HepG2 (cell line): ENCODE results near the gene MX2. TPM values are rescaled to one million over a fixed set of nuclear protein-coding genes. Genes with fewer than 3 reads are reported as not detected.
A peak's percentile ranks its signal among the peaks of the same experiment; 100 is the strongest.

Experiments
- ATAC-seq: fragments of 200-7000 bp; cut with Tn5 transposase; 3 replicates; pipeline ENCODE4 v1.9.1; 2020; ENCODE audit warnings: mild to moderate bottlenecking, moderate library complexity
- BruUV-seq: library from RNA; stranded (reverse); fragments of 400-500 nt; replicated peaks from 2 replicates; lab custom pipeline; 2021; lab: Mats Ljungman, UMichigan
- CTCF ChIA-PET: fragments of 300-600 bp; formaldehyde crosslinking; extraction: SDS; loops from one replicate; lab custom pipeline; 2021; ENCODE audit warnings: low total read pairs, inconsistent platforms, low intra/inter-chr PET ratio; lab: Yijun Ruan, JAX
- POLR2A ChIA-PET: fragments of 350-600 bp; sonication (Branson Sonifier 250); formaldehyde crosslinking; loops from one replicate; lab custom pipeline; 2020; ENCODE audit warnings: antibody characterized with exemption, inconsistent platforms; lab: Yijun Ruan, JAX
- DNase-seq: peaks from one replicate; pipeline ENCODE4 v3.0.0-alpha.2; 2015; ENCODE audit warnings: low spot score
- FAIRE-seq: peaks from 3 replicates; lab custom pipeline; 2011; peaks lifted over from hg19 to GRCh38; lab: Jason Lieb, UNC
- H2AFZ ChIP-seq: one replicate; pipeline ENCODE4 v1.6.1; 2011; ENCODE audit warnings: low read length, inconsistent platforms
- H3K27ac ChIP-seq: fragments of 300-600 bp; 3 replicates; pipeline ENCODE4 v1.8.0; 2011; ENCODE audit warnings: mixed run types, mild to moderate bottlenecking, mixed read lengths, low read length, inconsistent platforms; ENCODE audit not compliant: insufficient read depth; ENCODE audit errors: extremely low read length
- H3K27me3 ChIP-seq, 2 experiments: fragments of 200-600 bp in 1 of 2; 2 replicates in 1 of 2; 3 replicates in 1 of 2; pipeline versions ENCODE4 v1.6.0 to v1.8.0; 2011; ENCODE audit warnings: low read length in 2 of 2, mild to moderate bottlenecking in 2 of 2, moderate library complexity in 2 of 2, inconsistent platforms in 1 of 2; ENCODE audit not compliant: insufficient read depth in 2 of 2, control insufficient read depth in 1 of 2
- H3K36me3 ChIP-seq, 2 experiments: fragments of 200-600 bp in 1 of 2; replicated peaks in 1 of 2; 2 replicates in 1 of 2; 3 replicates in 1 of 2; pipeline versions ENCODE4 v1.5.1 to v1.8.0; 2011; ENCODE audit warnings: low read length in 2 of 2, inconsistent platforms in 1 of 2; ENCODE audit not compliant: insufficient read depth in 2 of 2, control insufficient read depth in 1 of 2
- H3K4me1 ChIP-seq: 2 replicates; pipeline ENCODE4 v1.5.1; 2012; ENCODE audit warnings: low read length, inconsistent platforms; ENCODE audit not compliant: insufficient read depth
- H3K4me2 ChIP-seq: 2 replicates; pipeline ENCODE4 v1.6.0; 2011; ENCODE audit warnings: low read depth, low read length, inconsistent platforms
- H3K4me3 ChIP-seq, 3 experiments: fragments of 200-600 bp in 1 of 3; sonication (generic), shearing (Covaris generic) in 1 of 3; replicated peaks in 1 of 3; 2 replicates each; pipeline ENCODE4 v1.5.1; 2011 to 2016; ENCODE audit warnings: low read length in 3 of 3, inconsistent platforms in 2 of 3, low read depth in 2 of 3, mild to moderate bottlenecking in 2 of 3, control low read depth in 1 of 3, mixed read lengths in 1 of 3; ENCODE audit not compliant: insufficient read depth in 1 of 3
- H3K79me2 ChIP-seq: one replicate; pipeline ENCODE4 v1.6.1; 2011; ENCODE audit warnings: low read length, inconsistent platforms; ENCODE audit not compliant: insufficient read depth
- H3K9ac ChIP-seq: 2 replicates; pipeline ENCODE4 v1.6.0; 2011; ENCODE audit warnings: mild to moderate bottlenecking, low read depth, low read length, inconsistent platforms; ENCODE audit not compliant: insufficient read depth
- H3K9me3 ChIP-seq: 2 replicates; pipeline ENCODE4 v1.5.1; 2012; ENCODE audit warnings: mild to moderate bottlenecking, low read length
- H4K20me1 ChIP-seq: 2 replicates; pipeline ENCODE4 v1.6.0; 2011; ENCODE audit warnings: inconsistent platforms, mild to moderate bottlenecking, low read length, moderate library complexity; ENCODE audit not compliant: insufficient read depth
- CBFB ChIP-seq: sonication (generic); formaldehyde crosslinking; IDR thresholded peaks from 2 replicates; pipeline ENCODE4 v1.4.0; 2020; ENCODE audit warnings: missing genetic modification reagents
- CHD2 ChIP-seq: IDR thresholded peaks from 2 replicates; pipeline ENCODE4 v1.6.1; 2011; ENCODE audit warnings: low read depth, low read length, improper control_type of control experiment
- EED ChIP-seq: sonication (generic); formaldehyde crosslinking; IDR thresholded peaks from 2 replicates; pipeline ENCODE4 v1.5.0; 2020; ENCODE audit warnings: mild to moderate bottlenecking, missing genetic modification reagents
- GABPA ChIP-seq, 2 experiments: IDR thresholded peaks; 2 replicates each; pipeline ENCODE4 v1.6.1; 2011 to 2016; ENCODE audit warnings: low read depth in 2 of 2, low read length in 1 of 2, missing biosample characterization in 1 of 2, missing genetic modification characterization in 1 of 2
- JDP2 ChIP-seq: sonication (generic); formaldehyde crosslinking; IDR thresholded peaks from 2 replicates; pipeline ENCODE4 v1.8.1; 2022; ENCODE audit warnings: missing genetic modification reagents, borderline replicate concordance
- KDM3A ChIP-seq: IDR thresholded peaks from 2 replicates; pipeline ENCODE4 v1.6.1; 2018; ENCODE audit warnings: low read depth, missing compliant biosample characterization
- NR3C1 ChIP-seq: sonication (generic); formaldehyde crosslinking; IDR thresholded peaks from 2 replicates; pipeline ENCODE4 v1.4.0; 2020; ENCODE audit warnings: missing genetic modification reagents
- ONECUT2 ChIP-seq: sonication (generic); formaldehyde crosslinking; IDR thresholded peaks from 2 replicates; pipeline ENCODE4 v1.4.0; 2020; ENCODE audit warnings: missing genetic modification reagents
- RARA ChIP-seq: IDR thresholded peaks from 2 replicates; pipeline ENCODE4 v1.6.1; 2016; ENCODE audit warnings: missing genetic modification reagents, missing compliant biosample characterization
- RBFOX2 ChIP-seq: fragments of 200-400 bp; formaldehyde crosslinking; IDR thresholded peaks from 2 replicates; pipeline ENCODE4 v1.6.1; 2017; ENCODE audit warnings: low read depth, mild to moderate bottlenecking, low read length
- REXO4 ChIP-seq: sonication (generic); formaldehyde crosslinking; IDR thresholded peaks from 2 replicates; pipeline ENCODE4 v1.8.0; 2022; ENCODE audit warnings: missing genetic modification reagents, mild to moderate bottlenecking, borderline replicate concordance
- SNRNP70 ChIP-seq: fragments of 200-400 bp; formaldehyde crosslinking; IDR thresholded peaks from 2 replicates; pipeline ENCODE4 v1.6.1; 2017; ENCODE audit warnings: mild to moderate bottlenecking, low read depth, low read length, moderate library complexity
- ZNF230 ChIP-seq: sonication (generic); formaldehyde crosslinking; IDR thresholded peaks from 2 replicates; pipeline ENCODE4 v1.4.0; 2020; ENCODE audit warnings: mild to moderate bottlenecking, missing genetic modification reagents
- ZNF569 ChIP-seq: sonication (generic); formaldehyde crosslinking; IDR thresholded peaks from 2 replicates; pipeline ENCODE4 v1.5.0; 2020; ENCODE audit warnings: mild to moderate bottlenecking, missing genetic modification reagents, moderate library complexity, borderline replicate concordance
- ZNF720 ChIP-seq: sonication (generic); formaldehyde crosslinking; IDR thresholded peaks from 2 replicates; pipeline ENCODE4 v1.4.0; 2020; ENCODE audit warnings: missing genetic modification reagents
- ZNF75D ChIP-seq: sonication (generic); formaldehyde crosslinking; IDR thresholded peaks from 2 replicates; pipeline ENCODE4 v1.8.1; 2023; ENCODE audit warnings: missing genetic modification reagents, mild to moderate bottlenecking, borderline replicate concordance
- WGBS: methylation state at CpG from one replicate; pipeline ENCODE4 v1.1.6; 2017; ENCODE audit warnings: low lambda C conversion rate; 5-methylcytosine and 5-hydroxymethylcytosine counted together
- in situ Hi-C: cut with HindIII; loops from 2 replicates; pipeline ENCODE4 v1.10.0; 2017; ENCODE audit warnings: low pct_unique_long_range_greater_than_20kb; ENCODE audit not compliant: extremely low pct_ligation_motif_present
- intact Hi-C: fragments of 100-400 bp; cut with micrococcal nuclease; formaldehyde crosslinking; loops from one replicate; pipeline ENCODE4 v1.10.0; 2022; ENCODE audit not compliant: unreplicated experiment
- polyA plus RNA-seq, 8 experiments: library from polyadenylated mRNA; depleted of rRNA in 3 of 8; stranded (reverse) in 7 of 8; unstranded in 1 of 8; fragments of >200 nt; fragmentation: Illumina TruSeq in 4 of 8; extraction: Trizol in 4 of 8; gene quantifications; 2 replicates each; pipeline versions ENCODE4 v1.2.1 to v1.2.3, GENCODE V29; 2011 to 2016; ENCODE audit warnings: low read depth in 4 of 8, missing spikeins in 1 of 8, mixed read lengths in 1 of 8; ENCODE audit not compliant: insufficient read depth in 1 of 8
- total RNA-seq, 5 experiments: library from RNA; depleted of rRNA; stranded (reverse); fragments of >200 nt; fragmentation: Illumina TruSeq; extraction: Trizol; gene quantifications; 2 replicates each; pipeline ENCODE4 v1.2.3, GENCODE V29; 2016; ENCODE audit warnings: low read depth in 1 of 5
- TF ChIP-seq, protein P1 (sequence below): conservative IDR thresholded peaks from 2 replicates; pipeline ENCODE4 v1.6.1; 2018; ENCODE audit warnings: missing genetic modification reagents
- TF ChIP-seq, protein P2 (sequence below): sonication (generic); formaldehyde crosslinking; IDR thresholded peaks from 2 replicates; pipeline ENCODE4 v1.4.0; 2020; ENCODE audit warnings: missing genetic modification reagents

Gene MX2
- total and polyA plus RNA-seq, 2 of the 13 experiments (the other 11 are each of a cell fraction or from before 2014, with no cell fraction given): 24.0 to 35.7 TPM

DNA sequence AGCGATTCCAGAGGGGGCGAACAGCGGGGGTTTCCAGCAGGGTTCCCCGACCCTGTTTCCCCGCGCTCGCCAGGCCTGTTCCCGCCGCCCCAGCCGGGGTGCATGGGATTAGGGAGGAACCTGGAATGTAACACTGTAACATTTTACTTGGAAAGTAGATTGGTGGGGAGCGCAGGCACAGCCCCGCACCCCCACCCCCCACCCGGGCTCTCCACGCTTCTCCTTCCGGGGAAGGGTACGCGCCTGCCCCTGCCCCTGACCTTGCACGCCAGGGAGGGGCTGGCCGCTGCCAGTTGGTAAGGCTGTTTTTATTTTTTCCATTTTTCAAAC lies 44.8 kb upstream of the MX2 start:
- POLR2A ChIA-PET: interaction anchor here (0.6 to 1.2 kb wide), 3 partner anchors 9 to 52 kb away, joined by 3 read pairs; no protein-coding TSS in a partner anchor
- Histone ChIP-seq H2AFZ (no peak overlapping the region), H4K20me1 (no peaks in the 10 kb centered on the region), H3K9ac (peak overlapping the region; percentile 38; the same call in 1 of the 2 replicates), H3K27ac (no peak overlapping the region), H3K4me3 (peak overlapping the region; percentile 47 to 65 (median 57); a peak in 5 of 6 replicates), H3K79me2 (no peaks in the 10 kb centered on the region)
- ATAC-seq: no peak
- CTCF ChIA-PET: no interaction called here
- FAIRE-seq: no peak
- TF ChIP-seq GABPA (IDR thresholded peaks at IDR 0.05; ENCODE audit: low read depth, low read length) (no peak), GABPA (CRISPR knock-in tag; IDR thresholded peaks at IDR 0.05; ENCODE audit: low read depth) (no peak), RBFOX2 (0 out of 2 replicates have a peak, but pooled peaks have one; percentile 7), KDM3A (CRISPR knock-in tag) (0 out of 2 replicates have a peak, but pooled peaks have one; percentile 7)
- TF ChIP-seq, all 625 proteins: peak for 2
- Histone ChIP-seq H3K9me3 (no peaks in the 10 kb centered on the region), H3K4me1 (peaks cover 61% of the 10 kb centered on the region), H3K4me2 (peak overlapping the region; percentile 76), H3K27me3 (peaks cover 3 to 22% of the 10 kb centered on the region in 2 experiments; a peak in 2 of 5 replicates), H3K36me3 (no peaks in the 10 kb centered on the region)
- in situ Hi-C loops (no loop called here), intact Hi-C loops (no loop called here)
- no peak for DNase-seq
- no TSS peak for BruUV-seq
- WGBS: 80% methylated on average over 2 of the region's 19 CpGs

DNA sequence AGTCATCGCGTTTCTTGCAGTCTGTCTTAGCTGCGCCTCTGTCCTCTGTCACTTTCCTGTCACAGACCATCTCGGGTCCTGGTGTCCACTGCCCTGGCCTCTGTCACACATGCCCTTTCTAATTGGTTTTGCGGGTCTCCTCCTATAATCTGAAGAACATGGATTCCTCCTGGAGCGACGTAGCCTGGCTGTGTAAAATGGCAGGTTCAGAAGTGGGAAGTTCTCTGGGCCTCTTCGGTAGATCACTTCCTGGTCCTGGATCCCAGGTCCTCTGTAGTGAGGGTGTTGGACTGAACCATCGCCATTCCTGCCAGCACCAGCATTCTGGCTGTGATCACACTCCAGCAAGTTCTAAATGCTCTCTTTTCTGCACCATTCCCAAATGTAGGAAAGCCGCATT lies 44.4 kb upstream of the MX2 start:
- TF ChIP-seq JDP2 (CRISPR knock-in tag) (no peak), ZNF569 (CRISPR knock-in tag) (no peak), NR3C1 (CRISPR knock-in tag) (no peak), SNRNP70 (no peak), ONECUT2 (no peak), ZNF720 (CRISPR knock-in tag) (no peak), REXO4 (CRISPR knock-in tag) (no peak), ZNF75D (no peak), CBFB (CRISPR knock-in tag) (no peak), ZNF230 (CRISPR knock-in tag) (no peak), EED (no peak), CHD2 (no peak), RARA (CRISPR knock-in tag) (no peak)
- TF ChIP-seq, protein P1, sequence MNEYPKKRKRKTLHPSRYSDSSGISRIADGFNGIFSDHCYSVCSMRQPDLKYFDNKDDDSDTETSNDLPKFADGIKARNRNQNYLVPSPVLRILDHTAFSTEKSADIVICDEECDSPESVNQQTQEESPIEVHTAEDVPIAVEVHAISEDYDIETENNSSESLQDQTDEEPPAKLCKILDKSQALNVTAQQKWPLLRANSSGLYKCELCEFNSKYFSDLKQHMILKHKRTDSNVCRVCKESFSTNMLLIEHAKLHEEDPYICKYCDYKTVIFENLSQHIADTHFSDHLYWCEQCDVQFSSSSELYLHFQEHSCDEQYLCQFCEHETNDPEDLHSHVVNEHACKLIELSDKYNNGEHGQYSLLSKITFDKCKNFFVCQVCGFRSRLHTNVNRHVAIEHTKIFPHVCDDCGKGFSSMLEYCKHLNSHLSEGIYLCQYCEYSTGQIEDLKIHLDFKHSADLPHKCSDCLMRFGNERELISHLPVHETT (CRISPR knock-in tag): no peak
- TF ChIP-seq, protein P2, sequence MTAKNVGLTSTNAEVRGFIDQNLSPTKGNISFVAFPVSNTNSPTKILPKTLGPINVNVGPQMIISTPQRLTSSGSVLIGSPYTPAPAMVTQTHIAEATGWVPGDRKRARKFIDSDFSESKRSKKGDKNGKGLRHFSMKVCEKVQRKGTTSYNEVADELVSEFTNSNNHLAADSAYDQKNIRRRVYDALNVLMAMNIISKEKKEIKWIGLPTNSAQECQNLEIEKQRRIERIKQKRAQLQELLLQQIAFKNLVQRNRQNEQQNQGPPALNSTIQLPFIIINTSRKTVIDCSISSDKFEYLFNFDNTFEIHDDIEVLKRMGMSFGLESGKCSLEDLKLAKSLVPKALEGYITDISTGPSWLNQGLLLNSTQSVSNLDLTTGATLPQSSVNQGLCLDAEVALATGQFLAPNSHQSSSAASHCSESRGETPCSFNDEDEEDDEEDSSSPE: no peak
- POLR2A ChIA-PET: no interaction called here
- FAIRE-seq (no peak), DNase-seq (no peak), ATAC-seq (no peak)
- in situ Hi-C loops (no loop called here), intact Hi-C loops (no loop called here)
- Histone ChIP-seq H3K27ac (no peak overlapping the region), H2AFZ (no peak overlapping the region), H3K79me2 (no peaks in the 10 kb centered on the region), H3K27me3 (peaks cover 3 to 20% of the 10 kb centered on the region in 2 experiments; a peak in 2 of 5 replicates), H3K4me2 (peak overlapping the region; percentile 76; the same call in 1 of the 2 replicates), H3K4me3 (no peak overlapping the region), H3K36me3 (no peaks in the 10 kb centered on the region), H3K4me1 (peaks cover 65% of the 10 kb centered on the region), H4K20me1 (no peaks in the 10 kb centered on the region), H3K9ac (no peak overlapping the region), H3K9me3 (no peaks in the 10 kb centered on the region)
- BruUV-seq: TSS peak; percentile 47
- 91% methylated on average over 10 of the region's 10 CpGs for WGBS
- CTCF ChIA-PET: no interaction called here
